ENCODE results near the gene TXNDC11.

Gene TXNDC11

GRCh38 chr16:11670171-11671131 is 72.2 kb downstream of the TXNDC11 start:
- peak; percentile 69 for DNase-seq (ENCODE audit: extremely low read depth, insufficient read length)
- no peaks in the 10 kb centered on the region for H3K27me3 ChIP-seq (replicated peaks; ENCODE audit: control insufficient read depth, insufficient read depth, low read length)
- H3K36me3 ChIP-seq (ENCODE audit: control insufficient read depth, insufficient read depth, low read length) = no peaks in the 10 kb centered on the region
- TF ChIP-seq CTCF (IDR thresholded peaks at IDR 0.05; ENCODE audit: insufficient read depth, low read length, poor library complexity, severe bottlenecking) = no peak
- peak overlapping the region; percentile 84 for H3K4me3 ChIP-seq (replicated peaks; ENCODE audit: low read depth, low read length)

- Histone ChIP-seq H3K27me3 (replicated peaks; ENCODE audit: control insufficient read depth, insufficient read depth, low read length) (no peaks in the 10 kb centered on the region), H3K4me3 (replicated peaks; ENCODE audit: low read depth, low read length) (peak overlapping the region; percentile 84), H3K36me3 (ENCODE audit: control insufficient read depth, insufficient read depth, low read length) (no peaks in the 10 kb centered on the region)
- TF ChIP-seq CTCF (IDR thresholded peaks at IDR 0.05; ENCODE audit: insufficient read depth, low read length, poor library complexity, severe bottlenecking) = no peak
- DNase-seq (ENCODE audit: extremely low read depth, insufficient read length) = peak; percentile 69
Measured at GRCh38 chr16:11669380-11670146, 73.1 kb downstream of the TXNDC11 start.

- Histone ChIP-seq H3K27me3 (replicated peaks; ENCODE audit: control insufficient read depth, insufficient read depth, low read length) (no peaks in the 10 kb centered on the region), H3K36me3 (ENCODE audit: control insufficient read depth, insufficient read depth, low read length) (no peaks in the 10 kb centered on the region), H3K4me3 (replicated peaks; ENCODE audit: low read depth, low read length) (peak overlapping the region; percentile 84)
- no peak for TF ChIP-seq CTCF (IDR thresholded peaks at IDR 0.05; ENCODE audit: insufficient read depth, low read length, poor library complexity, severe bottlenecking)
- peak; percentile 56 for DNase-seq (ENCODE audit: extremely low read depth, insufficient read length)
Measured at GRCh38 chr16:11668623-11669379, 73.9 kb downstream of the TXNDC11 start.

- DNase-seq (ENCODE audit: extremely low read depth, insufficient read length) = peak; percentile 89
- no peaks in the 10 kb centered on the region for H3K27me3 ChIP-seq (replicated peaks; ENCODE audit: control insufficient read depth, insufficient read depth, low read length)
Measured at GRCh38 chr16:11667824-11668622, 74.6 kb downstream of the TXNDC11 start, which contains the start of gene SNN. SNN (plus strand) TSS chr16:11668455; CDS start chr16:11676060, 7,605 bp downstream.

More at GRCh38 chr16:11667824-11668622, 74.6 kb downstream of the TXNDC11 start, which contains the start of gene SNN:
- no peak for TF ChIP-seq CTCF (IDR thresholded peaks at IDR 0.05; ENCODE audit: insufficient read depth, low read length, poor library complexity, severe bottlenecking)
- Histone ChIP-seq H3K4me3 (replicated peaks; ENCODE audit: low read depth, low read length) (peak within 1 kb of the TSS; percentile 84), H3K36me3 (ENCODE audit: control insufficient read depth, insufficient read depth, low read length) (no peaks in the 10 kb centered on the region)
